ENCODE results near the gene MYO1D.

The MYO1D gene

DNA sequence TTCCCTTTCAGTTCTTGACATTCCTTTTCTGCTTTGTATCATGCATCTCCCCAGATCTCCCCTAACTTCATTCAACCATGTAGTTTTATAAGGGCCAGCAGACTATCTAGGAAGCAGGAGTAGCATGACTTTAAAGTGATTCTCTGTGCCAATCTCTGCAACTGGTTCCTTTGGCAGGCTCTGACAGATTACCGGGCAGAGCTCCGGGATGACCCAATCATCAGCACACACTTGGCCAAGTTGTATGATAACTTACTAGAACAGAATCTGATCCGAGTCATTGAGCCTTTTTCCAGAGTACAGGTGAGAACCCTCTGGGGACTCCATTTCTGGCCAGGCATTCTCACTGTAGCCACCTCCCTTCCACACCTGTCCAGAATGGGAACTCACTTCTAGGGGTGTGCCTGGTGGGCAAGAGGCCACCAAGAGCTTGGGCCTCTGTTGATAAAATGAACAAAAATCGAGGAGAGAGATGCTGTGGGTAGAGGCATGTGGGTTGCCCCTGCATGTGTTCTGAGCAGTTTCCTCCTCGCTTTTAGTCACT, 397.8 kb downstream of the MYO1D start:
- Histone ChIP-seq H3K36me3 (ENCODE audit: control insufficient read depth in 2 of 2, insufficient read depth in 2 of 2, low read length in 2 of 2) (peaks cover 68 to 71% of the 10 kb centered on the region in 2 donors), H3K9ac (ENCODE audit: low read length in 2 of 2) (no peak overlapping the region), H3K27ac (ENCODE audit: low read length) (no peak overlapping the region)

DNA sequence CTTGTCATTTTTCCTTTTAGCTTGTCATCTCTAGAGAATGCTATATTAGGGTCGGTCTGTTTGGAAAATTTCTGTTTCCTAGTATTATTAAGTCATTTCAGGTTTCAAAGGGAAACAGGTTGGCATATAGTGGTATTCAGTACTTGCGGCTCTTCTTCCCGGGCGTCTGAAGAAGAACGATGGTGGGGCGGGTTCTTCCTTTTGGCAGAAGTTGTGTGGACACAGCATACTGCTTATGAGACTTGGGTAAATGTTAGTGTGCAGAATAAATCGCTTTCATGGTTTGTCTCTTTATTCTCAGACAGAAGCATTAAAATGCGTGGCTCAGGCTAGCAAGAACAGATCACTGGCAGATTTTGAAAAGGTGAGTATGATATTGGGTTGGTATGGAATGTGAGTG, 399.7 kb downstream of the MYO1D start:
- peaks cover 72 to 78% of the 10 kb centered on the region in 2 donors for H3K36me3 ChIP-seq (ENCODE audit: control insufficient read depth in 2 of 2, insufficient read depth in 2 of 2, low read length in 2 of 2)
- H3K27ac ChIP-seq (ENCODE audit: low read length), result no peak overlapping the region
- no peak overlapping the region for H3K4me3 ChIP-seq (ENCODE audit: low read length in 2 of 2)
- H3K9me3 ChIP-seq (ENCODE audit: control insufficient read depth in 2 of 2, low read length in 2 of 2), result no peaks in the 10 kb centered on the region
- no peaks in the 10 kb centered on the region for H3K27me3 ChIP-seq (ENCODE audit: control insufficient read depth in 1 of 2, insufficient read depth in 2 of 2, low read length in 2 of 2)
- H3K9ac ChIP-seq (ENCODE audit: low read length in 2 of 2), result no peak overlapping the region
- H3K4me1 ChIP-seq (ENCODE audit: control insufficient read depth, insufficient read depth, low read length), result no peaks in the 10 kb centered on the region

More for the DNA sequence above, 397.8 kb downstream of the MYO1D start:
- Histone ChIP-seq H3K4me3 (ENCODE audit: low read length in 2 of 2) (no peak overlapping the region), H3K27me3 (ENCODE audit: control insufficient read depth in 1 of 2, insufficient read depth in 2 of 2, low read length in 2 of 2) (no peaks in the 10 kb centered on the region), H3K9me3 (ENCODE audit: control insufficient read depth in 2 of 2, low read length in 2 of 2) (no peaks in the 10 kb centered on the region), H3K4me1 (ENCODE audit: control insufficient read depth, insufficient read depth, low read length) (peaks cover 10% of the 10 kb centered on the region)

DNA sequence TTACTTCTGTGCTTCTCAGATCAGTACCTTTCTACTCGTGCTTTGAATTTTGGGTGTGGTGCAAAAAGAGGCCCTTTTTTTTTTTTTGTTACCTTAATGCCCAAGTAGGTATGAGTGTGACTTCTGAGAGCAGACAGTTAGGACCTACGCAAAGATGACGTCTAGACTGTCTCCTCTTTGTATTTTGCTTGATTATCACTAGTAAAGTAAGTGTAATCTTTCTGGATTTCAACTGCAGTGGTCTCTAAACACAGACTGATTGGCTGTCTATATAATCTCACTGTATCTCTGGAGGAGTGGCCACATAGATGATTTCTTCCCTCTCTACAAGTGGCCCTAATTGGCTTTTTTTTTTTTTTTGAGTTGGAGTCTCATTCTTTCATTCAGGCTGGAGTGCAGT, 401.7 kb downstream of the MYO1D start:
- H3K27me3 ChIP-seq (ENCODE audit: control insufficient read depth in 1 of 2, insufficient read depth in 2 of 2, low read length in 2 of 2), result no peaks in the 10 kb centered on the region
- no peak overlapping the region for H3K9ac ChIP-seq (ENCODE audit: low read length in 2 of 2)
- H3K9me3 ChIP-seq (ENCODE audit: control insufficient read depth in 2 of 2, low read length in 2 of 2), result no peaks in the 10 kb centered on the region
- H3K4me3 ChIP-seq (ENCODE audit: low read length in 2 of 2), result no peak overlapping the region
- H3K4me1 ChIP-seq (ENCODE audit: control insufficient read depth, insufficient read depth, low read length), result no peaks in the 10 kb centered on the region
- H3K36me3 ChIP-seq (ENCODE audit: control insufficient read depth in 2 of 2, insufficient read depth in 2 of 2, low read length in 2 of 2), result peaks cover 72 to 77% of the 10 kb centered on the region in 2 donors
- no peak overlapping the region for H3K27ac ChIP-seq (ENCODE audit: low read length)

DNA sequence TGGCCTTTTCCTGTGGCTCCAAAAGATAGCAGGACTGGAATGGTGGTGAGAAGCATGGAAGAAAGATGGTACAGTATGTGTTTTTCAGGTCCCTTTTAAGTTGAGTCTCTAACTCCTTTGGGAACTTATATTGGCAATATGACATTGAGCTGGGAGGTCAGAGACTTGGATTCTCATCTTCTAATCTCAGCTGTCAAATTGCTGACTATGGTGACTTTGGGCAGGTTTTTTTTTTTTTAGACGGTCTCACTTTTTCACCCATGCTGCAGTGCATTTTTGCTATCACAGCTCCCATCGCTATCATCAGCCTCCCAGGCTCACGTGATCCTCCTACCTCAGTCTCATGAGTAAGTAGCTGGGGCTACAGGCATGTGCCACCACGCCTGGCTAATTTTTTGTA, 405.3 kb downstream of the MYO1D start:
- Histone ChIP-seq H3K9ac (ENCODE audit: low read length in 2 of 2) (no peak overlapping the region), H3K9me3 (ENCODE audit: control insufficient read depth in 2 of 2, low read length in 2 of 2) (no peaks in the 10 kb centered on the region), H3K4me3 (ENCODE audit: low read length in 2 of 2) (no peak overlapping the region), H3K27me3 (ENCODE audit: control insufficient read depth in 1 of 2, insufficient read depth in 2 of 2, low read length in 2 of 2) (no peaks in the 10 kb centered on the region), H3K27ac (ENCODE audit: low read length) (no peak overlapping the region), H3K36me3 (ENCODE audit: control insufficient read depth in 2 of 2, insufficient read depth in 2 of 2, low read length in 2 of 2) (peaks cover 50 to 61% of the 10 kb centered on the region in 2 donors), H3K4me1 (ENCODE audit: control insufficient read depth, insufficient read depth, low read length) (no peaks in the 10 kb centered on the region)

DNA sequence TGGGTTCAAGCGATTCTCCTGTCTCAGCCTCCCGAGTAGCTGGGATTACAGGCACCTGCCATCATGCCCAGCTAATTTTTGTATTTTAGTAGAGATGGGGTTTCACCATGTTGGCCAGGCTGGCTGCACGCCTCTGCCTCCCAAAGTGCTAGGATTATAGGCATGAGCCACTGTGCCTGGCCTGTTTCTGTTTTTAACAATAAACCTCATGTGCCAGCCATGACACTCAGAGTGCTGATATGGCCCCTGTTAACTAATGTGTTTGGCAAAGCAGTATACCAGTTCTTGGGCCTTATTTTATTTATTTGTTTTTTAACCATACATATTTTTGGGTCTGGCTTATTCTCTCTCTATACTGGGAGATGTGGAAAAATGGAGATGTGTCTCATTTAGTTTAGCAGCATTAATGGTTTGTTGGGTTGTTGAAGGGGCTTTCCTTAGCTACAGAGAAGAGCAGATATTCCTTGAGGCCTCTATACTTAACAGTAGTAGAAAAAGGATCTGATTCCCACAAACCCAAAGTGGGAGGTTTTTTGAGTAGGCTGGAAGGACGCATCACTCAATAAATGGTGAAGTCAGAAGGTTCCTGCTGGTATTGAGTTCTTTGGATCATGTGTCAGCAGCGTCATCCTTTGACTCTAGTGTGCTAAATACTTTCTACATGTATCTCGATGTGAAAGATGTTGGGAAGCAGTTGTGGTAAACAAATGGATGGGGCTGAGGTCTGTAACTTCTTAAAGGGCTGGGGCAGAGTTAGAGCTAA, 406.3 kb downstream of the MYO1D start:
- Histone ChIP-seq H3K4me3 (ENCODE audit: low read length in 2 of 2) (no peak overlapping the region), H3K9ac (ENCODE audit: low read length in 2 of 2) (no peak overlapping the region), H3K4me1 (ENCODE audit: control insufficient read depth, insufficient read depth, low read length) (no peaks in the 10 kb centered on the region), H3K36me3 (ENCODE audit: control insufficient read depth in 2 of 2, insufficient read depth in 2 of 2, low read length in 2 of 2) (peaks cover 44 to 54% of the 10 kb centered on the region in 2 donors), H3K9me3 (ENCODE audit: control insufficient read depth in 2 of 2, low read length in 2 of 2) (no peaks in the 10 kb centered on the region), H3K27ac (ENCODE audit: low read length) (no peak overlapping the region), H3K27me3 (ENCODE audit: control insufficient read depth in 1 of 2, insufficient read depth in 2 of 2, low read length in 2 of 2) (no peaks in the 10 kb centered on the region)

DNA sequence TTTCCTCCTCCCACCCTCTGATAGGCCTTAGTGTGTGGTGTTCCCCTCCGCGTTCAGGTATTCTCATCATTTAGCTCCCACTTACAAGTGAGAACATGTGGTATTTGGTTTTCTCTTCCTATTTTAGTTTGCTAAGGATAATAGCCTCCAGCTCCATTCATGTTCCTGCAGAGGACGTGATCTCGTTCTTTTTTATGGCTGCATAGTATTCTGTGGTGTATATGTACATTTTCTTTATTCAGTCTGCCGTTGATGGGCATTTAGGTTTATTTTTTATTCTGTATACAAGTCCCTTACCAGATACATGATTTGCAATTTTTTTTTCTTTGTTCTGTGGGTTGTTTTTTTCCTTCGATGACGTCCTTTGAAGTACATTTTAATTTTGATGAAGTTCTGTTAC, 409.0 kb downstream of the MYO1D start:
- Histone ChIP-seq H3K4me1 (ENCODE audit: control insufficient read depth, insufficient read depth, low read length) (no peaks in the 10 kb centered on the region), H3K27ac (ENCODE audit: low read length) (no peak overlapping the region), H3K27me3 (ENCODE audit: control insufficient read depth in 1 of 2, insufficient read depth in 2 of 2, low read length in 2 of 2) (no peaks in the 10 kb centered on the region), H3K36me3 (ENCODE audit: control insufficient read depth in 2 of 2, insufficient read depth in 2 of 2, low read length in 2 of 2) (peaks cover 38 to 44% of the 10 kb centered on the region in 2 donors), H3K9ac (ENCODE audit: low read length in 2 of 2) (no peak overlapping the region), H3K4me3 (ENCODE audit: low read length in 2 of 2) (no peak overlapping the region), H3K9me3 (ENCODE audit: control insufficient read depth in 2 of 2, low read length in 2 of 2) (no peaks in the 10 kb centered on the region)

DNA sequence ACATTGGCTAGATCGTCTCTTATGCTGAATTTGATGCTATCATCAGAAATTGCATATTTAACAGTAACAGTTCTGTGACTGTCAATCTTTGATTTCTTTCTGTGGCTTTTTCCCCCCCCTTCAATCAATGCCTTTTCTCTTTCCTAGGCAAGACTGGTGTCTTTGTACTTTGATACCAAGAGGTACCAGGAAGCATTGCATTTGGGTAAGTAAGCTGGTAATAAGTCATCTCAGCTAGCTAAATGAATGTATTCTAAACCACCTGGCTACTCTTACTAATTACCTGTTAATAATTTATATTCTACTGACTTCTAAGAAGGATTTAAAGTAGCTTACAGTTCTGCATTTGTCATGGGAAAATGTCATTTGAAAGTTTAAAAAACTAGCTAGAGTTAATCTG, 412.6 kb downstream of the MYO1D start:
- H3K27ac ChIP-seq (ENCODE audit: low read length), result no peak overlapping the region
- H3K4me3 ChIP-seq (ENCODE audit: low read length in 2 of 2), result no peak overlapping the region
- no peaks in the 10 kb centered on the region for H3K9me3 ChIP-seq (ENCODE audit: control insufficient read depth in 2 of 2, low read length in 2 of 2)
- H3K4me1 ChIP-seq (ENCODE audit: control insufficient read depth, insufficient read depth, low read length), result no peaks in the 10 kb centered on the region
- no peak overlapping the region for H3K9ac ChIP-seq (ENCODE audit: low read length in 2 of 2)
- no peaks in the 10 kb centered on the region for H3K27me3 ChIP-seq (ENCODE audit: control insufficient read depth in 1 of 2, insufficient read depth in 2 of 2, low read length in 2 of 2)
- H3K36me3 ChIP-seq (ENCODE audit: control insufficient read depth in 2 of 2, insufficient read depth in 2 of 2, low read length in 2 of 2), result peaks cover 32 to 35% of the 10 kb centered on the region in 2 donors

DNA sequence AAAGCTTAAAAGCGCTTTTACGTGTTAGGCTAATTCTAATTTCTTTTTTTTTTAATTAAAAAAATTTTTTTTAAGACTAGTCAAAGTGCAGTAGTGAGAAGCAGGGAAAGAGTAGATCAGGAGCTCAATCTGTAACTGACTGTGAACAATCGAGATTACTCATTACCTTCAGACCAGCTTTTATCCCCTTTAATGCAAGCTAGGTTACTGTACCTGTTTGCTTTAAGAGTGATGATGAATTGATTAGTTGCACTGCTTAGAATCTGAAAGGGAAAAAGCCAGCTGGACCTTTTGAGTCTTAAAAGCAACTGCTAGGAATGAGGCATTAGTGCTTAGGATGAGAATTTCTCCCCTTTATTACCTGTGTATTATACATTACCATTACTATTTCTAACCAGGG, 413.6 kb downstream of the MYO1D start:
- Histone ChIP-seq H3K27ac (ENCODE audit: low read length) (no peak overlapping the region), H3K9ac (ENCODE audit: low read length in 2 of 2) (no peak overlapping the region), H3K36me3 (ENCODE audit: control insufficient read depth in 2 of 2, insufficient read depth in 2 of 2, low read length in 2 of 2) (peaks cover 30 to 32% of the 10 kb centered on the region in 2 donors)

DNA sequence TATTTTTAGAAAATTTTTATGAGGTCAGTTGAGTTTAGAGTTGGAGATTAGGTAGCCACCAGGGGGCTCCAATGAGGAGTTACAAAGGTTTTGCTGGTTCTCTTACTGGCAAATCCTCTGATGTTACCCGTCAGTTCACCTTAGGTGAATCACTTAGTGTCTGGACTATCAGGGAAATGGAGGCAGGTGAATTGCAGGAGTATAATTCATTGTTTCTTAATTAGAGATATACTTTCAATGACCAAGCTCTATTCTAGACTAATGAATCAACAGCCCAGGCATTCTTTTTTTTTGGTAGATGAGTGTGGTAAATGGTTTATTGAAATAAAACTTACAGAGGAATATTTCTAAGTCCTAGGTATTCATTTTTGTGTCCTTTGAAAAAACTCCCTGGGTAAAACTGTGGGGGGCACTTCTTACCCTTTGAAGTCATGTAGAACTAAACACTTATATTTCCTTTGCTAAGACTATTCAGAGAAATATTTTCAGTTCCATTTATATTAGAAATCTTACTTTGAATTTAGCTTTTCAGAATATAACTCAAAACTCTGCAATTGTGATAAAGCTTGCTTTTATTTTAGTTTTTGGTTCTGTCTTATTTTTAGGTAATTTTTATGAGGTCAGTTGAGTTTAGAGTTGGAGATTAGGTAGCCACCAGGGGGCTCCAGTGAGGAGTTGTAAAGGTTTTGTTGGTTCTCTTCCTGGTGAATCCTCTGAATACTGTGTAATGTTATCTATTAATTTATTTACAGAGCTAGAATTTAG, 414.9 kb downstream of the MYO1D start:
- Histone ChIP-seq H3K4me3 (ENCODE audit: low read length in 2 of 2) (no peak overlapping the region), H3K4me1 (ENCODE audit: control insufficient read depth, insufficient read depth, low read length) (no peaks in the 10 kb centered on the region), H3K27ac (ENCODE audit: low read length) (no peak overlapping the region), H3K9ac (ENCODE audit: low read length in 2 of 2) (no peak overlapping the region), H3K36me3 (ENCODE audit: control insufficient read depth in 2 of 2, insufficient read depth in 2 of 2, low read length in 2 of 2) (peaks cover 34% of the 10 kb centered on the region in 2 donors), H3K9me3 (ENCODE audit: control insufficient read depth in 2 of 2, low read length in 2 of 2) (no peaks in the 10 kb centered on the region), H3K27me3 (ENCODE audit: control insufficient read depth in 1 of 2, insufficient read depth in 2 of 2, low read length in 2 of 2) (no peaks in the 10 kb centered on the region)

More for the DNA sequence above, 413.6 kb downstream of the MYO1D start:
- Histone ChIP-seq H3K4me1 (ENCODE audit: control insufficient read depth, insufficient read depth, low read length) (no peaks in the 10 kb centered on the region), H3K27me3 (ENCODE audit: control insufficient read depth in 1 of 2, insufficient read depth in 2 of 2, low read length in 2 of 2) (no peaks in the 10 kb centered on the region), H3K9me3 (ENCODE audit: control insufficient read depth in 2 of 2, low read length in 2 of 2) (no peaks in the 10 kb centered on the region), H3K4me3 (ENCODE audit: low read length in 2 of 2) (no peak overlapping the region)

DNA sequence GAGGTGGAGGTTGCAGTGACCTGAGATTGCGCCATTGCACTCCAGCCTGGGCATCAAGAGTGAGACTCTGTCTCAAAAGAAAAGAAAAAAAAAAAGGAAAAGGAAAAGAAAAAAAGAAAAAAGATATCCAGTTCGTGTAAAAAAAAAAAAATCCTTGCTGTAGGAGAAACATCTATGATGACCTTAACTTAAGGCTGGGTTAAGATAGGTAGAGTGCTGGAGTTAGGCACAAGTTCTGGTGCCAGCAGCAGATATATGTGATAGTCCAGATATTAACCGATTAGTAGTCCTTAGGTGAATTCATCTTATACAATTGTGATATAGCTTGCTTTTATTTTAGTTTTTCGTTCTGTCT, 415.4 kb downstream of the MYO1D start:
- Histone ChIP-seq H3K36me3 (ENCODE audit: control insufficient read depth in 2 of 2, insufficient read depth in 2 of 2, low read length in 2 of 2) (peaks cover 34% of the 10 kb centered on the region in 2 donors), H3K27ac (ENCODE audit: low read length) (no peak overlapping the region), H3K4me3 (ENCODE audit: low read length in 2 of 2) (no peak overlapping the region), H3K9me3 (ENCODE audit: control insufficient read depth in 2 of 2, low read length in 2 of 2) (no peaks in the 10 kb centered on the region), H3K4me1 (ENCODE audit: control insufficient read depth, insufficient read depth, low read length) (no peaks in the 10 kb centered on the region), H3K9ac (ENCODE audit: low read length in 2 of 2) (no peak overlapping the region), H3K27me3 (ENCODE audit: control insufficient read depth in 1 of 2, insufficient read depth in 2 of 2, low read length in 2 of 2) (no peaks in the 10 kb centered on the region)

DNA sequence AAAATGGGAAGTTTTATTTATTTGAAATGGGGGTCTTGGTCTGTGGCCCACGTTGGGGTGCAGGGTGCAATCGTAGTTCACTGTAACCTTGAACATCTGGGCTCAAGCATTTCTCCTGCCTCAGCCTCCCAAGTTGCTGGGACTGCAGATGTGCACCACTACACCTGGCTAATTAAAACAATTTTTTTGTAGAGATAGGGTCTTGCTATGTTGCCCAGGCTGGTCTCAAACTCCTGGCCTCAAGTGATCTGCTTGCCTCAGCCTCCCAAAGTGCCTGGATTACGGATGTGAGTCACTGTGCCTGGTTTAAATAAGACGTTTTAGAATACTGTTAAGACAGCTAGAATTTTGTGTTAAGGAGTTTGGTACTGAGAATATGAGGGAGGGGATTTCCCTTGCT, 416.9 kb downstream of the MYO1D start:
- Histone ChIP-seq H3K4me1 (ENCODE audit: control insufficient read depth, insufficient read depth, low read length) (no peaks in the 10 kb centered on the region), H3K9ac (ENCODE audit: low read length in 2 of 2) (no peak overlapping the region), H3K27me3 (ENCODE audit: control insufficient read depth in 1 of 2, insufficient read depth in 2 of 2, low read length in 2 of 2) (no peaks in the 10 kb centered on the region), H3K9me3 (ENCODE audit: control insufficient read depth in 2 of 2, low read length in 2 of 2) (no peaks in the 10 kb centered on the region), H3K4me3 (ENCODE audit: low read length in 2 of 2) (no peak overlapping the region), H3K36me3 (ENCODE audit: control insufficient read depth in 2 of 2, insufficient read depth in 2 of 2, low read length in 2 of 2) (peaks cover 36 to 38% of the 10 kb centered on the region in 2 donors), H3K27ac (ENCODE audit: low read length) (no peak overlapping the region)
